ENCODE data around the gene MARCHF9.
"Not testable (repeated sequence)": the region's sequence is repeated elsewhere in the genome, so short reads cannot be mapped to it uniquely, and the experiment has no call there.

MARCHF9 gene

GRCh38 chr12:57719777-57720605 is 34.9 kb upstream of the MARCHF9 start:
- H3K36me3 ChIP-seq = peaks cover 23% of the 10 kb centered on the region
- no peak for DNase-seq
- no peaks in the 10 kb centered on the region for H3K4me1 ChIP-seq
- no peak for TF ChIP-seq CTCF (IDR thresholded peaks at IDR 0.05; ENCODE audit: low read depth, low read length)
- no peaks in the 10 kb centered on the region for H3K27me3 ChIP-seq
- H3K4me3 ChIP-seq (ENCODE audit: low read depth, low read length) = no peak overlapping the region
- H3K9me3 ChIP-seq = no peaks in the 10 kb centered on the region

- no peak for DNase-seq
- Histone ChIP-seq H3K4me3 (ENCODE audit: low read depth, low read length) (no peak overlapping the region), H3K36me3 (peaks cover 19% of the 10 kb centered on the region), H3K27me3 (no peaks in the 10 kb centered on the region), H3K4me1 (peaks cover 2% of the 10 kb centered on the region; the same call in 1 of the 2 replicates), H3K9me3 (no peaks in the 10 kb centered on the region)
- TF ChIP-seq CTCF (IDR thresholded peaks at IDR 0.05; ENCODE audit: low read depth, low read length) = no peak
These were observed 34.0 kb upstream of the MARCHF9 start for GRCh38 chr12:57720606-57721595.

- H3K36me3 ChIP-seq = peaks cover 14% of the 10 kb centered on the region
- not testable (repeated sequence) for H3K4me3 ChIP-seq (ENCODE audit: low read depth, low read length); H3K27me3 ChIP-seq; H3K9me3 ChIP-seq; H3K4me1 ChIP-seq; DNase-seq
These were observed 32.9 kb upstream of the MARCHF9 start for GRCh38 chr12:57721846-57722608.

- Histone ChIP-seq H3K4me1 (peaks cover 2% of the 10 kb centered on the region; the same call in 1 of the 2 replicates), H3K4me3 (ENCODE audit: low read depth, low read length) (no peak overlapping the region), H3K9me3 (no peaks in the 10 kb centered on the region), H3K36me3 (peaks cover 9% of the 10 kb centered on the region), H3K27me3 (no peaks in the 10 kb centered on the region)
- DNase-seq = no peak
- TF ChIP-seq CTCF (IDR thresholded peaks at IDR 0.05; ENCODE audit: low read depth, low read length) = no peak
These were observed 31.9 kb upstream of the MARCHF9 start for GRCh38 chr12:57722716-57723629.

GRCh38 chr12:57723630-57723962 is 31.3 kb upstream of the MARCHF9 start:
- no peak for DNase-seq
- H3K4me3 ChIP-seq (ENCODE audit: low read depth, low read length) = no peak overlapping the region
- no peaks in the 10 kb centered on the region for H3K9me3 ChIP-seq
- TF ChIP-seq CTCF (IDR thresholded peaks at IDR 0.05; ENCODE audit: low read depth, low read length) = no peak
- H3K4me1 ChIP-seq = peaks cover 2% of the 10 kb centered on the region; the same call in 1 of the 2 replicates
- H3K36me3 ChIP-seq = peaks cover 3% of the 10 kb centered on the region
- H3K27me3 ChIP-seq = no peaks in the 10 kb centered on the region

Measured in BE2C (cell line).